Stimulated activated CD8-positive, alpha-beta memory T cell treated with anti-CD3 and anti-CD28 coated beads, Interleukin-4, amount 100 ng/mL, for 4 hours (primary cell): ENCODE measurements around the gene FABP2.
"Not testable (repeated sequence)": the region's sequence is repeated elsewhere in the genome, so short reads cannot be mapped to it uniquely, and the experiment has no call there.

Experiments used
- DNase-seq, 2 donors: peaks; one replicate each; pipeline ENCODE4 v3.0.0-alpha.2; 2020; ENCODE audit warnings: low read depth in 2 of 2, low spot score in 1 of 2

The FABP2 gene

DNA sequence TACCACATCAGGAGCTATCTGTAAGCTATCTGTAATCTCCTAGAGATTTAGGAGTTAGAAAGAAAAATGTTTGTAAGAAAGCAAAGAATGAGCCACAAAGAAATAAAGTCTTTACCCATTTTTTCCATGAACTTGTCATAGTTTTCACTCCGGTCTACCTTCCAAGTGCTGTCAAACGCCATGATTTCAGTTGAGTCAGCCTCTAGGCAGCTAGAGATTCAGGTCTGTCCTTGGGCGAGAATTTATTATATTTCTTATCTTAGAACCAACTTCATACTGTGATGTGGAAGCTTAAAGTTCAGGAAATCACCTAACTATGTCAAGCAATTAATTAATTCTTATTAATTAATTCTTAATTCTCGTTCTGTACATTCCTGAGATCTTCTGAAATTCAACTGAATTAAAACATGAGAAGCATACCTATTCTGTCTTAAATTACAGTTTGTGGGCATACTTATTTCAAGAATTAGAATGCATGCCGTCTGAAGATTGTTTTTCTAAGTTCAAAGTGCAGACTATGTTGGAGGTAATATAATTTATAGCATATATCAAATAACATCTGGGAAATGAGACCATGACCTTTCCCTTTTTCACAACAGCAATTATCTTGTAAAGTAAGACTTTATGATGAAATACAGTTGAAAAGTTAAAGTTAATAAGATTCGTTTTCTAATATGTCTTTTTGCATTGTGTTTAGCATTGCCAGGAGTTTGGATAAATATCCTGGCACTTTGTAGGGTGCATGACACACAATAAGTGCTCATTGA lies at the start of gene FABP2:
FABP2 (minus strand) TSS at position 218 of the 767 bp plus-strand sequence; CDS start at position 182, 36 bp downstream.
- DNase-seq: no peak

DNA sequence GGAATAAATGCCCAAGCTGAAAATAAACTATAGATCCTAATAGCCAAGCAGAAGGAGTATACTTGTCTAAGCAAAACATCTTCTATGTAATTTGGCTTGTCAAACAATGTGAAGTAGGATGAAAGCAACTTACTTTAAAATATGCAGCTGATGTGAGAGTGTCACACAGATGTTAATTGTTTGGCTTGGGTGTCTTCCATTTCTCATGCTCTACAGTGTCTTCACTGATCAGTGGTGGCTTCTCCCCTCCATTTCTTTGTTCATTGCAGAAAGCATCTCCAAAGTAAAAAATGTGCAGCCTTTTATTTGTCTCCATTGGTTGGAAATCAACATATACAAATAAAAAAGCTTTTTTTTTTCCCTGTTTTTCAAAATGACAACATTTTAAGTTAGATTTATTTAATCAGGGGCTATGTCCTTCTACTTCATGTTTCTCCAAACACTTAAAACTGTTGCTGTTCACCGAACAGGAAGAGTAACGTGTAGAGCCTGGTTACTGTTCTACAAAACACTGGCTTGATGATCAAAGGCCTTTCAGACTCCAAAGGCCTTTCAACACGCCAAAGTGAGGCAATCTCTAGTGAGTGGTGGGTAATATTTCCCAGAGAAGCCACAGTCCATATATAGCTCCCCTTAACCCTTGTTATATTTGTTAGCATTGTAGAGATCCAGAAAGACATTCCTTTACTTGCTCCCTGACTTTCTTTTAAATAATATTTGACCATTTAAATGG lies 49.2 kb upstream of the FABP2 start:
- DNase-seq: not testable (repeated sequence)

DNA sequence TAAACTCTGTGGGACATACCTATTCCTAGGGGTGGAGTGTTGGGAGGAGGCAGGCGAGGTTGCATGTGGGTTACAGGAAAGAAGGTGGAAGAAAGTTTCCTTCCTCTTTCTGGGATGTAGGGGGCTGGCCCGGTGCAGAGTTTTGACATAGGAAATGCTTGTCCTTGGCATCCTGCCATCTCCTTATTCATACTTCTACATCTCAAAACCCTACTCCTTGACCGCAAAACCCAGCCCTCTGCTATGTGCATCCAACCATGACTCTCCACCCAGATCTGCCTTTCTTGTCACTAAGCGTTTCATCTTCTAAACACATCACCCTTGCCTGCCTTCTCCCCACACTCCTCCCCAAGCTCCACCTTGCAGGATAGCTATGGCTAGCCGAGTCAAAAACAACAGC lies 48.5 kb upstream of the FABP2 start:
- peak; percentile 3 to 14 for DNase-seq

DNA sequence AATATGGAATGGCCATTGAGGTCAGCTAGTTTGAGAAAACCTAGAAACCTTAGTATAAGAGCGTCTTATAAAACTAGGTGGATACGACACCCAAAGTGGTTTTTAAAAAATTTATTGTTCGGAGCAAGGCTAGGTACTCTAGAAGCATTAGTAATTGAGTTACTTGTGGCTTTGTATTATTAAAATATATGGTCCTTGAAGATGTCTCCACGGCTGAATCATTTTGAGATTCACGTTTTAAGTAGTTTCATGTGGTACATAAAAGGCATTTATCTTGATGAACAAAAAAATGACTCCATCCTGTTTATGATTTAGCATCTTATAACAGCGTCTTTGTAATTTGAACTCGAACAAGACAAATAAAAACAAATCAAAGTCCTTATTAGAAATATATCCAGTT lies 44.9 kb upstream of the FABP2 start:
- DNase-seq: not testable (repeated sequence)

DNA sequence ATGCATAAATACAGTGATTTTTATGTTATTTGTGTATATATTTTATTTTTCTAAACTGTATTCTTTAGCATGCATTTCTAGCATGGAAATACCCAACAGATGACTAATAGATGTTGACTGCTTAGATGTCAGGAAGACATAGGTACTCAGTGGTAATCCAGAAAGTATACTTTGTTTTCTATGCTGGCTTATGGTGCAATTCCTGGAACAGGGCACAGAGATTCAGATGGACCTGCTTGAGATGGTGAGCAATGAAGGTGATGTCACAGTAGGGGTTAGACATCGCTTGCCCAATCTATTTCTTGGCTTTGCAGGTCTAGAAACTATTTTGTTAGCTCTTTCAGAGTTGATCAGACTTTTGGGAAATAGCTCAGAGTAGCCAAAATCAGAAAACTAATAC lies 42.3 kb upstream of the FABP2 start:
- DNase-seq: not testable (repeated sequence)

DNA sequence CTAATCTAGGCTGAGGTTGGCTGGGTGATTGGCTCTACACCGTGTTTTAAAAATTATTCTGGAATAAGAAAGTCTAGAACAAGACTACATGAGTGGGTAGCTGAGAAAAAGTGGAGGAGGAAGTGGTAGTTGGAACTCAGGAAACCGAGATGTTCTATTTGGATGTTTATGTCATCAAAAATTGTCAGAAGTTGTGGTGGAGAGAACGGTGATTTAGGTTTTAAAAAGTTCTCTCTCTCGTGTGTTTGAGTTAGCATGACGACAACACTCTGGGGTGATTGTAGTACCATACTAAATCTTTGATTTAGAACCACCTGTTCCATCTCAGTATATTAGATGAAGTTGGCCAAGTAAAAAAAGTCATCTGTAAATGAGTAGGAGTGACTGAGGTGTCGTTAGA lies 41.4 kb upstream of the FABP2 start:
- DNase-seq: not testable (repeated sequence)

DNA sequence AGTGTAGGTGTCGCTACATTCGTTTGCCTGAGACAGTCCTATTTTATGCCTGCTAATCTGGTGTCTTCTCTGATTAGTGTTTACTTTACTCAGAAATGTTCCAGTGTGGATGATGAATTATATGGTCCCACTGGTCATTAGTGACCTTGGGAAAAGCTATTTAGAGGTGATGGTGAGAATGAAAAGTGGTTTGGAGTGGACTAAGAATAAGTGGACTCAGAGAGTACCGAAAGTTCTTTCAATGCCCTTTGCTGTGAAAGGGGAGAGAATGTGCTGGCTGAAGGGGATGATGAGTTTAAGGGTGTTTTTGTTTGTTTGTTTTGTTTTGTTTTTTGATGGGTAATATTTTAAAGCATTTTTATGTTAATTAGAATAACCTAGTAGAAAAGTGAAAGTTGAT lies 40.5 kb upstream of the FABP2 start:
- not testable (repeated sequence) for DNase-seq

DNA sequence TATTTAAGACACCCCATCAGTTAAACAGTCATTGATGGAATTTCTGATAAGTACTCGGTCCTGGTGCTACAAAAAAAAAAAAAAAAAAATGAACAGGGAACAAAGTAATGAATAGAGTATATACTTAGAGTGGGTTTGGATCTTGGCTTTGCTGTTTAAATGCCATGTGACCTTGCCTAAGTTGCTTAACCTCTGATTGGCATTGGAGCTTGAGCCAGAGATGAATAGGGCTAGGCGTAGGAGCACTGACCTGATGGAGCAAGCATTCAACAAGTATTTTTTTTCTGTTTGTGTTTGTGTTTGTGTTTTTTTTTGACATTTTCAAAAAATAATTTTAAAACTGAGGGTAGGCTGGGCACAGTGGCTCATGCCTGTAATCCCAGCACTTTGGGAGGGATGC lies 37.9 kb upstream of the FABP2 start:
- DNase-seq: not testable (repeated sequence)

DNA sequence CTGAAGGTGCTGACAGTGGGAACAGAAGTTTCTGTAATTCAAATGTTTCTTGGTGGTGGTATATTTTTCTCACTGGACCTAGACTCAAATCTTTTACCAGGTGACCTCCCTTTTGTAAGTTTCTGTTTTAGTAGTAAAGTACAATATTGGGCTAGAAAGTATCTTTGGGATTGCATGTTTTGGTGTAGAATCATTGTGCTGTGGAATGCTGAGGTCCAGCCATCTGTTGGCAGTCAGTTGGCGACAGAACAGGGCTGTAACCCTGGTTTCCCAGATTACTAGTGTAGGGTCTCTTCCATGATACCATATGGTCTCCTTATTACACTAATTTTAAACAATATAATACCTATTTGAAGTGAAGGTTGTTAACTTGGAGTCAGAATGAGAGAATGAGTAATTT lies 34.9 kb upstream of the FABP2 start:
- DNase-seq: not testable (repeated sequence)

DNA sequence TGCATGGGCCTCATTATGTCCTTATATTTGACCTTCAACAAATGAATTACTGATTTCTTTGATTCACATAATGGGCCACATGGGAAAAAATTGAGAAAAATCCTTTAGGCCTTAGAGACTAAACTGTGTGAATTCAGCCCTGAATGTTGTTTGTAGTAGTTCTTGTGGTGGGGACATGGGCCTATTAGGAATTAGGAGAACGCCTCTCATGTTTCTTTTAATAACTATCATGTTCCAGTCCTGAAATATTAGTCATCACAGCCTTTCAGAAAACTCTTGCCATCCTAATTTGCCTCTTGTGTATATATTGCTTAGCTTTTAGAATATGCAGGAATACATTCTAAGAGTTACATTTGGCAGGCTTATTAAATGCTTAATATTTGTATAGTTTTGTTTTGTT lies 34.1 kb upstream of the FABP2 start:
- not testable (repeated sequence) for DNase-seq

DNA sequence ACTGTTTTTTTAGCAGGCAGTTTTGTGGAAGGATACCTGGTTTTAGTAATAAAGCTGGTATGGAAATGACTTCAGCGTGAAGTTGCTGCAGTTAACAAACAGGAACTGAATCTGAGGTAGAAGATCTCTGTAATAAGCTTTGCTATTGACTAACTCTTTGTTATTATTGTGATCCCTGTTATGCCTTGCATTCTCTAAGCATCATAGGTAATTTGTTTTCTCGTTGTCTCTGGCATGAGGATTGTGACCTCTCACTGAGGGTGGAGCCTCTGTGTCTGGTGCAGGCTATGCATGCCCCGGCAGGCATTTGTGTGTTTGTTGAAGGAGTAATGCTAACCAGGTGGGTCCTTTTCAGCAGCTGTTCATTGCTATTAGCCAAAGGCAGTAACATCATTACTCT lies 31.4 kb upstream of the FABP2 start:
- DNase-seq: not testable (repeated sequence)

DNA sequence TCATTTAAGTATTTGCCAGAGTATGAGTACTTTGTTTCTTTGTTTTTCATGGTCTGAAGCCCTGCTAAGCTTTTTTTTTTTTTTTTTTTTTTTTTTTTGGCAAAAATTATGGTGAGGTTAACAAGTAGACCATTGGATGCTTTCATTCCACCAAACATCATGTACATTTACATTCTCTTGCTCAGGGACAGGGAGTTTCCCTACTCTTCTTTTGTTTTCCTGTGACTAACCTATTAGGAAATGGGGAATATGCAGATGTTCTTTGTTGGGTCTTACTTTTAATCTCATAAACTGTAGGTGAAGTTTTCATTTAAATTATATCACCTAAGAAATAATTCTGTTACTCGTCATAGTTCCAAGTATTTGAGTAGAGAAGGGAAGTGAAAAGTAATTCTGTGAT lies 26.2 kb upstream of the FABP2 start:
- not testable (repeated sequence) for DNase-seq

DNA sequence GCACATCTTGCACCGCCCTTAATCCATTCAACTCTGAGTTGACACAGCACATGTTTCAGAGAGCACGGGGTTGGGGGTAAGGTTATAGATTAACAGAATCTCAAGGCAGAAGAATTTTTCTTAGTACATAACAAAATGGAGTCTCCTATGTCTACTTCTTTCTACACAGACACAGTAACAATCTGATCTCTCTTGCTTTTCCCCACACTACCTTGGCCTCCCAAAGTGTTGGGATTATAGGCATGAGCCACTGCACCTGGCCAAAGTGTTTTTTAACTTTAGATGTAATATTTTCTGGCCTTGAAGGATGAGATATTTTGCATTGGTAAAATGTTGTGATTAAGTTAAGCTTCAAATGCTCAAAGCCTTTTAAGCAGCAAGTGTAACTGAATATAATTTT lies 21.4 kb upstream of the FABP2 start:
- DNase-seq: not testable (repeated sequence)

DNA sequence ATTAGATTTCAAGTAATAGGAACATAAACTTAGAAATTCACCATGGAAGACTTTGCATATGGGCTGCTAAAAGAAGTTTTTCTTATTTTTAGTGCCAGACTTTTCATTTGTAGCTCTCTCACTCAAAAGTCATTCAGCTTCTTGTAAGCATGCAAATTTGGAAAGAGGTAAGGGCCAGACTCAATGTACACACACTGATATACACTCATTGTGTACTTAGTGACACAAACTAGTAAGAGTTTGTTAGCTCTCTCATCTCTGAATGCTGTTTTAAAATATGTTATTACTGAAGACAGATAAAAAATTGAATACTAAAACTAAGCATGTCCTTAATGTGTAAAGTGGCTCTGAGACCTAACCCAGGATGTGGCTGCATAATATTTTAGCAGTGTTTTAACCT lies 18.0 kb upstream of the FABP2 start:
- DNase-seq: not testable (repeated sequence)

DNA sequence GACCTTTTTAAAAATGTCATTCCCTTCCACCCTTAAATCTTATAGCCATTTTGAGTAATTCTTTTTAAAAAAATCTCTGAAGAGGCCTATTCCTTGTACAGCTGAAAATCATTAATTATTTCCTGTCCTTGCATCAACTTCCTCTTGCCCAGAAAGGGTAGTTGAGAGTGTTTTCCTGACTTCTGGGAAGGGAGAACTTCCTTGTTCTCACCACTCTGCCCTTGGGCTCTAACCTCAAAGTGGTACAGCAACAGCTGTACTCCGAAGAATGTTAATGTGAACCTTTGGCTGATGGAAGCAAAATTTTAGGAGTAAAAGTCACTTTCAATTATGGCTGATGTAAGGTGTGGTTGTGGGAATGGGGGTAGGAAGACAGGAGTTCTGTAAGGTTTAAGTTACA lies 15.1 kb upstream of the FABP2 start:
- no peak for DNase-seq

DNA sequence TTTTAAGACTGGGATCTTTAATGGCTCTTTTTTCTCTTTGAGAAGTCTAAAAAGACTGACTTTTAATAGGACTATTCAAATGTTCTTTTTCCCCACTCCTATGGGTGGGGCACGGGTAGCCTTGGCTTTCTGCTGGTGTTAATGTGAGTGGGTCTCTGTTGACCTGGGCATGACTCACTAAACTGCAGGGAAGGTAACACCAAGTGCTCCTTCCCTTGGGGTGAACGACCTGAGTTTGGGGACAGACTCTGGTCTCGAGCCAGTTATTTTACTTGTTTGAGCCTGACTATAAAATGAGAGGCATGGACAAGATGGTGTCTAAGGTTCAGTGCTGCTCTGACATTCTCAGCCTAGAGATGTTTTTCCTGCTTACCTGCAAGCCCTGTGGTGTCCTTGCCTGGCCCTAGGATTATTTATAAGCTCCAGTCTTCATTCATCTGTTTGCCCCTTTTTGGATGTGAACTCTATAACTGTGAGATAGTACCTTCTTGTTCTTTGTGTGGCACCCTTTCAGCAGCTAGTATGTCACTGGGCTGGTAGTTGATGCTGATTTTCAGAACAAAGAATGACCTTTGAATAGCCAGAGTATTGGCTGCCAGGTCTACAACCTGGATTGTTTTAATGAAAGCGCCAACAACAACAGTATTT lies 14.5 kb upstream of the FABP2 start:
- not testable (repeated sequence) for DNase-seq

DNA sequence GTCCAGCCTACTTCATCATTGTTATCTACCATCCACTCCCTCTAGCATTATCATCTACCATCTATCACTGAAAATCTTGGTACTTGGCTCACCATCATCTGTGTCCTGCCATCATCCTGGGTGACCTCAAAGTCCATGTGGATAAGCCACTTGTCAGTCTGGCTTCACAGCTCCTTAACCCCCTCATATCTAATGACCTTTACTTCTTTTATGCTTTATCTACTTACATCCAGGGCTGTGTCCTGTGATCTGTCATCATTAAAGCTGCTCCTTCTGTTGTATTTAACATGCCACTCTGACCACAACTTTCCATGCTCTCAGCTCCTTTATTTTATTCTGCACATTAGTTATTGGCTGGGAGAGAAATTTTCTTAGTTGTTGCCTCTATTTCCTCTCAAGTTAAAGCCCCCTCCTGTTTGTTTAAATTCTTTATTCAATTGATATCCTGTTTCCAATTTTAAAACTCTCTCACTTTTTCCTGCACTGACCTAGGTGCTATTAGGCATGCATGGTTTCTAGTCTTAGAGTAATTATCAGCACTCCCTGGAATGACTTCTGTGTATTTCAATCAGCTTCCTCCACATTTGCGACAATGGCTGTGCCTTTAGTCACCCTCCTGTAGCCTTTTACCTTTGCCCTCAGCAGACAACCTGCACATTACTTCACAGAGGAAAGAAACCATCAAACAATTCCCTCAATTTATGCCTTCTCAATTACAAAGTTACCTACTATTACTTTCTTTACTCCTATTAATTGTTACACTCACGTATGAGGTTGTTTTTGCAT lies 8.1 kb upstream of the FABP2 start:
- DNase-seq: no peak

DNA sequence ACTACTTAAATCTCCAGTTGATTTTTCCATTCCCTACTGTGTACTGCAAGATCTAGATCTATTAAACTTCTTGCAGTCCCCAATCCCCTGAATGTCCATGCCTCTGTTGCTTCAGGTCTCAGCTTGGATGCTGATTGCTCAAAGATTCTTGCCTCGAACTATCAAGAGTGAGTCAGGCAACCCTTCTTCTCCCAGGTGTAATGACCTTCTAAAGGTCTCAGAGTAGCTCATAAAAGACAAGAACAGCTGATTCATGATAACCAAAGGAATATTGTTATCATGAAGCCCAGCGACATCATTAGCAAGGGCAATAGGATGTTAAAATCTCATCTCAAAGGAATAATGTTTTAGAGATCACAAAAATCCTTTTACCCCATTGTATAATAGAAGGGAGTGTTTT lies 6.8 kb upstream of the FABP2 start:
- DNase-seq: no peak

DNA sequence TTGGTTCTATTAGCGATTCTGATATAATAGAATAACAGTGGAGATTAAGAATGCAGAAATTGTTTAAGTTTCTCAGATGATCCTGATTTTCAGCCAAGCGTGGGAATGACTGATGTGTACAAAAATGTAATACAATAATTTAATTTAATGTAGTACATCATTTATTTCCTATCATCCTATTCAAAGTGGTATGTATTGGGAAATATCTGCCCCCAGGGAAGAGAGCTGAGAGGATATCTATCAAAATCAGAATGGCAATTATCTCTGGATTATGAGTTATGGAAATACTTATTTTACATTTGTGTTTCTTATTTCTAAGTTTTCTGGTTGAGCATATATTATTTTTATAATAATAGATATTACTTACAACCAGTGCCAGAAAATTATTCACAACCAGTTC lies 3.9 kb downstream of the FABP2 start:
- no peak for DNase-seq

DNA sequence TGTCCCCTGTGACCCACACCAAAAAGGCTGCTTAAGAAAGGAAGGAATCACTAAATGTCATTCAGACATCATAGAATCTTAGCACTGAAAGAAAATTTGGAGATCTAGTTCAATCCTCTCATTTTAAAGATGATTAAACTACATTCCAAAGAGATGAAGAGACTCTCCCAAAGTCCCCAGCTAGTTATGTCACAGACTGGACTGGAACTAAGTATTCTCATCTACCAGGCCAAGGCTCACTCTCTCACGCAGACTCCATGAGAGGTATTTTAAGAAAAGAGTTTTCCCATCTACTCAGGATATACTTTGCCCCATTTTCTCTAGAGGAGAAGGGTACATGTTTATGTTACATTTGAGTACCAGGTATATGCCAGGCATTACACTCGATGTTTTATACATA lies 6.9 kb downstream of the FABP2 start:
- DNase-seq: no peak

DNA sequence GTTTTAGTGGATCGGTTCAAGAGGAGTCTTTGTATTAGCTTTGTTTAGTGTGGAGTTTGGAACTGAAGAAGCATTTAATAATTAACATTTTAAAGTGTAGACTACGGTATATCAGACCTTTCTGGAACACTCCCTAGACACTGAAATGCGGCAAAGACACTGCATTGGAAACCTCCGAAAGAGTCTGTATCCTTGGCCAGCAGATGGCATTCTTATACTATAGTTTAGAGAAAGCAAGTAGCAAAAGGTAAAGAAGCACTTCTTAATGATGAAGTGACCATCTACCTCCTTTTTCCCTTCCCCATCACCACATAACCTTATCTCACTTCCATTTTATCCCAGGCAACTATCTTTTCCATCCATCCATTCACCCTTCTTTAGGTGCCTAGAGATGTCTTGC lies 7.6 kb downstream of the FABP2 start:
- DNase-seq: no peak
